ENCODE results near the gene LSM3. TPM values are rescaled to one million over a fixed set of nuclear protein-coding genes. Genes with fewer than 3 reads are reported as not detected.

Gene LSM3
- total and polyA plus RNA-seq, 4 donors = 6.4 to 10.3 (median 9.9) TPM

- H3K9me3 ChIP-seq (ENCODE audit: control insufficient read depth in 4 of 4, insufficient read depth in 3 of 4, low read length in 3 of 4) = no peaks in the 10 kb centered on the region
- H3K36me3 ChIP-seq (ENCODE audit: control insufficient read depth in 4 of 4, insufficient read depth in 4 of 4, low read length in 4 of 4) = no peaks in the 10 kb centered on the region
- DNase-seq = no peak
- H3K4me1 ChIP-seq (ENCODE audit: control insufficient read depth in 5 of 5, insufficient read depth in 5 of 5, low read length in 5 of 5) = peaks cover 0 to 23% (median 10%) of the 10 kb centered on the region in 5 donors
- H3K27ac ChIP-seq (ENCODE audit: low read depth in 1 of 2, low read length in 1 of 2) = no peak overlapping the region
- ATAC-seq (ENCODE audit: insufficient read depth, low FRiP score) = no peak
- no peak overlapping the region for H3K4me3 ChIP-seq
- H3K9ac ChIP-seq (ENCODE audit: insufficient read depth in 1 of 2, low read length in 2 of 2) = no peak overlapping the region
- no peak for TF ChIP-seq CTCF (IDR thresholded peaks at IDR 0.05; ENCODE audit: control extremely low read depth, extremely low read depth)
- H3K27me3 ChIP-seq (ENCODE audit: control insufficient read depth in 3 of 3, insufficient read depth in 3 of 3, low read length in 2 of 3) = no peaks in the 10 kb centered on the region
Observed at GRCh38 chr3:14239940-14240339, 61.3 kb downstream of the LSM3 start.

DNA sequence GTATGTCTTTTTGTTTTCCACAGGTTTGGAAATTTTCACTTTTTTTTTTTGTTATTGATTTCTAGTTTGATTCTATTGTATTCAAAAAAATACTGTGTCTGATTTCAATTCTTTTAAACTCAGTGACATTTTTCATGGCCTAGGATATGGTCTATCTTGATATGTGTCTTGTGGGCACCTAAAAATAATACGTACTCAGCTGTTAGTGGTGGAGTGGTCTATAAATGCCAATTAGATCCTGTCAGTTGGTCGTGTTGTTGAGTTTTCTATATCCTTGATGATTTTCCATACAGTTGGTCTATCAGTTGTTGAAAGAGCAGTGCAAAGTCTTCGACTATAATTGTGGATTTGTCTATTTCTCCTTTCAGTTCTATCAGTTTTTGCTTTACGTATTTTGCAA lies 61.7 kb downstream of the LSM3 start:
- ATAC-seq (ENCODE audit: insufficient read depth, low FRiP score) = no peak
- H3K4me1 ChIP-seq (ENCODE audit: control insufficient read depth in 5 of 5, insufficient read depth in 5 of 5, low read length in 5 of 5) = peaks cover 0 to 23% (median 13%) of the 10 kb centered on the region in 5 donors
- 74 to 81% methylated on average over 4 of the region's 4 CpGs for WGBS, 2 donors
- no peaks in the 10 kb centered on the region for H3K9me3 ChIP-seq (ENCODE audit: control insufficient read depth in 4 of 4, insufficient read depth in 3 of 4, low read length in 3 of 4)
- TF ChIP-seq CTCF (IDR thresholded peaks at IDR 0.05; ENCODE audit: control extremely low read depth, extremely low read depth) = no peak
- H3K27me3 ChIP-seq (ENCODE audit: control insufficient read depth in 3 of 3, insufficient read depth in 3 of 3, low read length in 2 of 3) = no peaks in the 10 kb centered on the region
- H3K4me3 ChIP-seq = no peak overlapping the region
- no peak for DNase-seq
- H3K9ac ChIP-seq (ENCODE audit: insufficient read depth in 1 of 2, low read length in 2 of 2) = no peak overlapping the region
- no peaks in the 10 kb centered on the region for H3K36me3 ChIP-seq (ENCODE audit: control insufficient read depth in 4 of 4, insufficient read depth in 4 of 4, low read length in 4 of 4)
- no peak overlapping the region for H3K27ac ChIP-seq (ENCODE audit: low read depth in 1 of 2, low read length in 1 of 2)

DNA sequence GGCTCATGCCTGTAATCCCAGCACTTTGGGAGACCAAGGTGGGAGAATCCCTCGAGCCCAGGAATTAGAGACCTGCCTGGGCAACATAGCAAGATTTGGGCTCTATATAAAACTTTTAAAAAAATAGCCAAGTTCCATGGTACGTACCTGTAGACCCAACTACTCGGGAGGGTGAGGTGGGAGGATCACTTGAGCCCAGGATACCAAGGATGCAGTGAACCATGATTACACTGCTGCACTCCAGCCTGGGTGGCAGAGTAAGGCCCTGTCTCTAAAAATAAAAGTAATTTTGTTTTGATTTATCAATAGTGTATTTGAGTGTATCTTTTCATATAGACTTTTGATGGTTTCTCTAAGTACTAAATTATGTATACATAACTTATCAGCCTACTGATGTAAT lies 63.1 kb downstream of the LSM3 start:
- Histone ChIP-seq H3K9me3 (ENCODE audit: control insufficient read depth in 4 of 4, insufficient read depth in 3 of 4, low read length in 3 of 4) (no peaks in the 10 kb centered on the region), H3K9ac (ENCODE audit: insufficient read depth in 1 of 2, low read length in 2 of 2) (no peak overlapping the region)

More for the DNA sequence above, 63.1 kb downstream of the LSM3 start:
- no peaks in the 10 kb centered on the region for H3K27me3 ChIP-seq (ENCODE audit: control insufficient read depth in 3 of 3, insufficient read depth in 3 of 3, low read length in 2 of 3)
- DNase-seq = no peak
- no peak overlapping the region for H3K4me3 ChIP-seq
- H3K36me3 ChIP-seq (ENCODE audit: control insufficient read depth in 4 of 4, insufficient read depth in 4 of 4, low read length in 4 of 4) = no peaks in the 10 kb centered on the region
- peaks cover 0 to 16% (median 13%) of the 10 kb centered on the region in 5 donors for H3K4me1 ChIP-seq (ENCODE audit: control insufficient read depth in 5 of 5, insufficient read depth in 5 of 5, low read length in 5 of 5)
- no peak for TF ChIP-seq CTCF (IDR thresholded peaks at IDR 0.05; ENCODE audit: control extremely low read depth, extremely low read depth)
- WGBS, 2 donors = 94 to 95% methylated on average over 3 of the region's 3 CpGs
- no peak overlapping the region for H3K27ac ChIP-seq (ENCODE audit: low read depth in 1 of 2, low read length in 1 of 2)
- no peak for ATAC-seq (ENCODE audit: insufficient read depth, low FRiP score)

All from lung (tissue), 12 donors.